RWPE2 (cell line): Measurements from ENCODE around the gene GDF15.

Source experiments
- ATAC-seq: fragments of 200-7000 bp; cut with Tn5 transposase; 3 replicates; pipeline ENCODE4 v1.9.1; 2021; ENCODE audit warnings: low read depth
- DNase-seq: peaks from one replicate; pipeline ENCODE4 v3.0.0-alpha.2; 2020; ENCODE audit warnings: low spot score
- H3K27ac ChIP-seq: fragments of 450-650 bp; 2 replicates; pipeline ENCODE4 v1.5.1; 2017; ENCODE audit warnings: mild to moderate bottlenecking; ENCODE audit not compliant: poor library complexity, severe bottlenecking
- H3K27me3 ChIP-seq: fragments of 250-450 bp; sonication (Bioruptor Pico); 2 replicates; pipeline ENCODE4 v1.5.1; 2021; ENCODE audit warnings: mild to moderate bottlenecking, moderate library complexity; ENCODE audit not compliant: insufficient read depth, poor library complexity, severe bottlenecking
- H3K36me3 ChIP-seq: fragments of 250-450 bp; sonication (Bioruptor Pico); 2 replicates; pipeline ENCODE4 v1.5.1; 2020; ENCODE audit warnings: low read depth, mild to moderate bottlenecking, moderate library complexity
- H3K4me1 ChIP-seq: fragments of 250-450 bp; sonication (Bioruptor Pico); 2 replicates; pipeline ENCODE4 v1.5.1; 2021; ENCODE audit warnings: mild to moderate bottlenecking, moderate library complexity; ENCODE audit not compliant: insufficient read depth, poor library complexity, severe bottlenecking
- H3K4me3 ChIP-seq: fragments of 250-450 bp; sonication (Bioruptor Pico); 2 replicates; pipeline ENCODE4 v1.5.1; 2021; ENCODE audit warnings: mild to moderate bottlenecking, moderate library complexity; ENCODE audit not compliant: severe bottlenecking
- H3K9me3 ChIP-seq: fragments of 250-450 bp; sonication (Bioruptor Pico); 2 replicates; pipeline ENCODE4 v1.5.1; 2021; ENCODE audit warnings: mild to moderate bottlenecking, moderate library complexity; ENCODE audit not compliant: severe bottlenecking
- TF ChIP-seq, protein P1 (sequence below): fragments of 450-650 bp; IDR thresholded peaks from one replicate; pipeline ENCODE4 v1.5.1; 2017; ENCODE audit warnings: mild to moderate bottlenecking, moderate library complexity; ENCODE audit not compliant: poor library complexity, severe bottlenecking

Gene GDF15

DNA sequence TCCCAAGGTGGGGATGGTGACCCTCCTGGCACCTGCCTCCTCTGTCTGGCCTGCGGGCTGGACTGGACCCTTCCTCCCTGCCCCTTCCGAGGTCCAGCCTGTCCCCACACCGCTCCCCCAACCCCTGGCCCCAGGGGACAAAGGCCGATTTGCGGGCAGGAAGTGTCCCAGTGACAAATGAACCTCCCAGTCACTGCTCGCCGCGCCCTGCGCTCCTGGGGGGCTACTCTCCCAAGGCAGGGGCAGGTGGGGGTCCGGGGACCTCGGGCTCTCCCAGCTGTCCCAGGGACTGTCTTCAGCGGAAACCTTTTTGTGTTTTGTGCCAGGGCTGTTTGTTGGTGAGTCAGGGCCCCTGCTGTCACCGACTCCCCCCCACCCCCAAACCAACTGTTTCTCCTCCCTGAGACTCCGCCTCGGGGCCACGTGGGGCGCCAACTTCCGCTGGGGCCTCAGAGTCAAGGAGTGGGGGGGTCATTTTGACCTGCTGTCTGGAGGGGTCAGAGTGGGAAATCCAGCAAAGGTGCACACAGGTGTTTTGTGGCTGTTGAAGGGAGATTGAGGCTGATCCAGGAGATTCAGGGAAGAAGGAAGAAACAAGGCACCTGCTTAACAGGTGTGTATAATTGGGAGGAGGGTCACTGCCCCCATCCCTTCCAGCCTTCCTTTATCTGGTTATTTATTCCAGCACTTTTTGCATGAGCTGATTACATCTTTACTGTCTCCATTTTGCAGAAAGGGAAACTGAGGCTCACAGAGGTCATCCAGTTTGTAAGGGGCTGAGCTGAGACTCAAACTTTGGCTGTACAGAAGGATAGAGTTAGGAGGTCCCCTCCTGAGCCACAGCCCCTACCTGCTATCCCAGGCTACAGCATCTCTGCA lies 44.7 kb upstream of the GDF15 start:
- Histone ChIP-seq H3K9me3 (no peaks in the 10 kb centered on the region), H3K27ac (no peak overlapping the region), H3K4me3 (peak overlapping the region; percentile 49), H3K27me3 (no peaks in the 10 kb centered on the region), H3K4me1 (peaks cover 6% of the 10 kb centered on the region), H3K36me3 (no peaks in the 10 kb centered on the region)
- ATAC-seq = peak; percentile 30; the same call in 2 of the 3 replicates
- TF ChIP-seq, protein P1, sequence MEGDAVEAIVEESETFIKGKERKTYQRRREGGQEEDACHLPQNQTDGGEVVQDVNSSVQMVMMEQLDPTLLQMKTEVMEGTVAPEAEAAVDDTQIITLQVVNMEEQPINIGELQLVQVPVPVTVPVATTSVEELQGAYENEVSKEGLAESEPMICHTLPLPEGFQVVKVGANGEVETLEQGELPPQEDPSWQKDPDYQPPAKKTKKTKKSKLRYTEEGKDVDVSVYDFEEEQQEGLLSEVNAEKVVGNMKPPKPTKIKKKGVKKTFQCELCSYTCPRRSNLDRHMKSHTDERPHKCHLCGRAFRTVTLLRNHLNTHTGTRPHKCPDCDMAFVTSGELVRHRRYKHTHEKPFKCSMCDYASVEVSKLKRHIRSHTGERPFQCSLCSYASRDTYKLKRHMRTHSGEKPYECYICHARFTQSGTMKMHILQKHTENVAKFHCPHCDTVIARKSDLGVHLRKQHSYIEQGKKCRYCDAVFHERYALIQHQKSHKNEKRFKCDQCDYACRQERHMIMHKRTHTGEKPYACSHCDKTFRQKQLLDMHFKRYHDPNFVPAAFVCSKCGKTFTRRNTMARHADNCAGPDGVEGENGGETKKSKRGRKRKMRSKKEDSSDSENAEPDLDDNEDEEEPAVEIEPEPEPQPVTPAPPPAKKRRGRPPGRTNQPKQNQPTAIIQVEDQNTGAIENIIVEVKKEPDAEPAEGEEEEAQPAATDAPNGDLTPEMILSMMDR = no peak
- no peak for DNase-seq

DNA sequence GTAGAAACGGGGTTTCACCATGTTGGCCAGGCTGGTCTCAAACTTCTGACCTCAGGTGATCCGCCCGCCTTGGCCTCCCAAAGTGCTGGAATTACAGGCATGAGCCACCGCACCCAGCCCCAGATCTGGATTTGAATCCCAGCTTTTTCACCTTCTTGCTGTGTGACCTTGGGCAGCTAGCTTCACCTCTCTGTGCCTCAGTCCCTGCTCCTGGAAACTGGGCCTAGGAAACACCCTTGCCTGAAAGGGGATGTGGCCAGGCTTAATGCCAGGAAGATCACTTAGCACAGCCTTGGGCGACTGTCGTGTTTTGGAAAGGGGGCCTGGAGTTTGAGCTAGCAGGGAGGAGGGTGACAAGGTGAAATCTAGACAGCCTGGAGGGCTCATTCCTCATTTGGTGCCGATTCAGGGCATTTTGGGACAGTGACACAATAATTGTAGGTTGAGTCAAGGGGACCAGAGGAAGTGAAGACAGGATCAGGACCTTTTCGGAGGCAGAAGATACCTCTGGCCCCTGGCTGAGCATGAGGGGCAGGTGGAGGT lies 43.8 kb upstream of the GDF15 start:
- ATAC-seq = no peak
- H3K36me3 ChIP-seq = no peaks in the 10 kb centered on the region
- no peak overlapping the region for H3K4me3 ChIP-seq
- no peak for DNase-seq
- no peaks in the 10 kb centered on the region for H3K27me3 ChIP-seq
- peaks cover 6% of the 10 kb centered on the region for H3K4me1 ChIP-seq
- H3K9me3 ChIP-seq = no peaks in the 10 kb centered on the region
- TF ChIP-seq, protein P1 = no peak
- H3K27ac ChIP-seq = no peak overlapping the region

DNA sequence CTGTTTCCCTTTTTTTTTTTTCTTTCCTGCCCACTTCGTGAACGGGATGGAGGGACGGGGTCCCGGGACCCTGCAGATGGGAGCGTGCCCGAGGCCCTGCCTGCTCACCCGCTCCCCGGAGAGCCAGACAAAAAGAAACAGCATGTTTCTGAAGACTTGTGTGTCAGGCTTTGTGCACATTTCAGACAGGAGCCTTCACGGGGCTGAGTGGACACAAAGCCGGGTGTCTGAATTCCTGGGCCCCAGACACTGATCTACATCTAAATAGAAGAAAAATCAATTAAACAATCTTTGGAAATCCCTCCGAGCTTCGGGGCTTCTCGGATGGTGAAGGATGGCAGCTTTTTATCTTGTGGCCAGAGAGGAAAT lies 41.4 kb upstream of the GDF15 start:
- Histone ChIP-seq H3K27ac (peak overlapping the region; percentile 63), H3K36me3 (no peaks in the 10 kb centered on the region), H3K27me3 (no peaks in the 10 kb centered on the region), H3K9me3 (no peaks in the 10 kb centered on the region), H3K4me1 (peaks cover 6% of the 10 kb centered on the region), H3K4me3 (no peak overlapping the region)
- ATAC-seq (no peak), DNase-seq (no peak)
- TF ChIP-seq, protein P1 = no peak

DNA sequence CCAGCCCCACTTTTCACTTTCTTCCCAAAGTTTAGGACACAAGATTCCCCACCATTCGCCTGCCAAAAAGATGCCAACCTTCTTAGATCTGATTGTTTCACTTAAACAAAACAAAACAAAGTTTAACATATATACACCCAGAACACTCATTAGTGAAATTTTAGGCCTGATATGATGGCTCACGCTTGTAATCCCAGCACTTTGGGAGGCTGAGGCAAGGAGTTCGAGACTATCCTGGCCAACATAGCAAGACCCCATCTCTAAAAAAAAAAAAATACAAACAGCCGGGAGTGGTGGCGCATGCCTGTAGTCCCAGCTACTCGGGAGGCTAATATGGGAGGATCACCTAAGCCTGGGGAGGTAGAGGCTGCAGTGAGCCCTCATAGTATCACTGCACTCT lies 40.7 kb upstream of the GDF15 start:
- Histone ChIP-seq H3K27ac (no peak overlapping the region), H3K4me1 (peaks cover 6% of the 10 kb centered on the region), H3K9me3 (no peaks in the 10 kb centered on the region), H3K36me3 (no peaks in the 10 kb centered on the region), H3K4me3 (no peak overlapping the region), H3K27me3 (no peaks in the 10 kb centered on the region)
- ATAC-seq (no peak), DNase-seq (no peak)
- TF ChIP-seq, protein P1 = no peak

DNA sequence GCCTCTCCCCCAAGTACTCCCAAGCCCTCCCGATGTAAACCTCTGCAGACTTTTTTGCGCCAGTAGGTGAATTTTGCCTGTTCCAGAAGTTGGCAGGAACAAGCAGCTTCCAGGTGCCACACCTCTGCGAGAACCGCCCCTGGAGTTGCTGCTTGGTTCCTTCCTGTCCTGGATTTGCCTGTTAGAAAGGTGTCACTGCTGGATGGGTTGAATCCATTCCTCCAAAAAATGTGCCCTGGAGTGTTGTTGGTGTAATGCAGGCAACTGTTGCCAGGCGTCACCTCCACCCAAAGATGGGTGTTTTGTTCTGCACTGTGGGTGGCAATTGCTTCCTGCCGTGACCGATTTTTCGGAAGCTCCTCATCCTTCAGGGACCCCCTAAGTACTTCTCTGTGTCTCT lies 39.9 kb upstream of the GDF15 start:
- Histone ChIP-seq H3K4me1 (peaks cover 6% of the 10 kb centered on the region), H3K27me3 (no peaks in the 10 kb centered on the region), H3K9me3 (no peaks in the 10 kb centered on the region), H3K4me3 (no peak overlapping the region), H3K36me3 (no peaks in the 10 kb centered on the region), H3K27ac (no peak overlapping the region)
- TF ChIP-seq, protein P1 = no peak
- ATAC-seq = peak; percentile 57
- DNase-seq = no peak
